Measurements from ENCODE around the gene MSRB3. TPM values are rescaled to one million over a fixed set of nuclear protein-coding genes. Genes with fewer than 3 reads are reported as not detected.

Gene MSRB3
- total RNA-seq: 100 to 1,000 TPM; 125 to 210 (median 131) TPM
- 59.7 TPM for polyA plus RNA-seq
- long read RNA-seq, donor 1, full-length matches to known transcripts: 560 of 614 reads
- long read RNA-seq, donor 1, partial matches to known transcripts: 28 of 614 reads
- long read RNA-seq, donor 1, other reads (novel, unspliced or antisense): 26 of 614 reads
- long read RNA-seq, donor 2, full-length matches to known transcripts: 154 of 187 reads
- long read RNA-seq, donor 2, partial matches to known transcripts: 6 of 187 reads
- long read RNA-seq, donor 2, other reads (novel, unspliced or antisense): 27 of 187 reads
- long read RNA-seq, donor 3, full-length matches to known transcripts: 1,317 of 1,517 reads
- long read RNA-seq, donor 3, partial matches to known transcripts: 109 of 1,517 reads
- long read RNA-seq, donor 3, other reads (novel, unspliced or antisense): 91 of 1,517 reads
- long read RNA-seq, donor 4, full-length matches to known transcripts: 202 of 230 reads
- long read RNA-seq, donor 4, partial matches to known transcripts: 5 of 230 reads
- long read RNA-seq, donor 4, other reads (novel, unspliced or antisense): 23 of 230 reads

DNA sequence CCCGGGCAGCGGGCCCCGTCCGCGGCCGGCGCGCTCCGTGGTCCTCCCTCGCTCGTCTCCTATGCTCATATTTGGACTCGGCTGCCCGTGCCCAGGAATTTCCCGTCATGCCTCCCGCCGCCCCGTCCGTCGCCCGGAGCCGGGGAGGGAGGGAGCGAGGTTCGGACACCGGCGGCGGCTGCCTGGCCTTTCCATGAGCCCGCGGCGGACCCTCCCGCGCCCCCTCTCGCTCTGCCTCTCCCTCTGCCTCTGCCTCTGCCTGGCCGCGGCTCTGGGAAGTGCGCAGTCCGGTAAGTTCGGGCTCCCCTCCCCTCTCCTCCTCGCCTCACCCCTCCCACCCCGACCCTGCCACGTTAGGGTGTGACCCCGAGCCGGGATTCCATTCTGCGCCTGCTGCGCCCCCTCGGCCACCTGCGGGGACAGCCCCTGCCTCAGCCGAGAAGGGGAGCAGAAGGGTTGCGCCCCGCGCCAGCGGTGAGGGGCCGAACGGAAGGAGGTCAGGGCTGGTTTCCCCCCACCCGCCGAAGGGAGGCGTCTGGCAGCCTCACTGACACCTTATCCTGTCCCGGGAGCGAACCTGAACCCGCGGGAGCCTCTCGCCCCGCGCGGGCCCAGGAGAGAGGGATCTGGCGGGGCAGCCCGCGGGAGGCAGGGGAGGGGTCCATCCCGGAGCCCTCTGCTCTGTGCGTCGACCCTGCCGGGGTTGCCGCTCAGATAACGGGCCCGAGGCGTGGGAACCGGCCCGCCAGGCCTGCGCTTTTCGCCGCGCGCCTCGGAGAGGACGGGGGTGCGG lies at the start of gene MSRB3:
TSS of gene MSRB3 (plus strand) at position 108 of the 793 bp plus-strand sequence. CDS start 29,897 bp downstream, outside the sequence.
- DNase-seq (peak; percentile 81 to 93 (median 92)), ATAC-seq (peak; percentile 96 to 97)
- WGBS: under 1% methylated on average over 85 of the region's 85 CpGs
- Histone ChIP-seq H3K9me3 (ENCODE audit: control insufficient read depth, low read length) (no peaks in the 10 kb centered on the region), H3K4me3 (ENCODE audit: low read length) (peak within 1 kb of the TSS; percentile 70), H3K4me1 (ENCODE audit: control insufficient read depth, insufficient read depth, low read length) (no peaks in the 10 kb centered on the region), H3K27me3 (ENCODE audit: control insufficient read depth, insufficient read depth) (no peaks in the 10 kb centered on the region), H3K27ac (ENCODE audit: low read length) (peak within 1 kb of the TSS; percentile 72)
- intact Hi-C loops (cut with DNase I): no loop called here

DNA sequence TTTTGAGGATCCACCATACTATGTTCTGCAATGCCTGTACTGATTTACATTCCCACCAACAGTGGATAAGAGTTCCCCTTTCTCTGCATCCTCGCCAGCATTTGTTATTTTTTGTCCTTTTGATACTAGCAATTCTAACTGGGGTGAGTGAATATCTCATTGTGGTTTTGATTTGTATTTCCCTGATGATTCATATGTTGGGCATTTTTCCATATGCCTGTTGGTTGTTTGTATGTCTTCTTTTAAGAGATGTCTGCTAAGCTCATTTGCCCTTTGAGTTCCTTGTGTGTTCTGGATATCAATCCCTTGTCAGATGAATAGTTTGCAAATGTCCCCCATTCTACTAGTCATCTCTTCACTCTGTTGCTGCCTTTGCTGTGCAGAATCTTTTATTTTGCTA lies 49.0 kb upstream of the MSRB3 start:
- intact Hi-C loops (cut with DNase I): no loop called here
- no peak overlapping the region for H3K4me3 ChIP-seq (ENCODE audit: low read length)
- no peaks in the 10 kb centered on the region for H3K27me3 ChIP-seq (ENCODE audit: control insufficient read depth, insufficient read depth)
- no peaks in the 10 kb centered on the region for H3K9me3 ChIP-seq (ENCODE audit: control insufficient read depth, low read length)
- DNase-seq: no peak
- H3K27ac ChIP-seq (ENCODE audit: low read length): no peak overlapping the region
- H3K4me1 ChIP-seq (ENCODE audit: control insufficient read depth, insufficient read depth, low read length): no peaks in the 10 kb centered on the region
- ATAC-seq: no peak
- WGBS: 89% methylated on average over 1 of the region's 1 CpG

DNA sequence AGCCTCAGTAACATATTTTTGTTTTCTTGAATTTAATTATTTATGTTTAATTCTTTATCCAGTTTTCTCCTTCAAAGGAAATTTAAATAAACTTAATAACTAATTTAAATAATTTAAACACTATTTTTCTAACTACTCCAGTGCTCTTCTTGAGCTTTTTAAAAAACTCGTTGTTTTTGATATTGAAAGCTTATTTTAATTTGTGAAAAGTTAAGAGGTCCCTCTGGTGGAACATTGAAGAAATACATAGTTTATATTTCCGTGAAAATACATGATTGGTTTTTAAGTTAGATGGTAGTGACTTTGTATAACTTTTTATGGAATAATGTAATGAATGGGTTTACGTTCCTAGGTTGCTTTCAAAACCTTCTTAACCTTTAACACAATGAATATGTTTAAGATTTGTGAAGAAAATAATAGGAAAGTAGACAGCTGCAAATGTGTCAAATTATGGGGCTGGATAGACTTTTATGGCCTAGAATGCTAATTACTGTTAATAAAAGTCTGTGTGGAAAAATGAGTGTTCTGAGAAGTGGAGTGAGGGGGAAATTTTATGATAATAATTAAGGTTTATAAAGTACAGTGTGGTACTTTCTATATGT lies 45.9 kb upstream of the MSRB3 start:
- no peak for ATAC-seq
- Histone ChIP-seq H3K4me3 (ENCODE audit: low read length) (no peak overlapping the region), H3K4me1 (ENCODE audit: control insufficient read depth, insufficient read depth, low read length) (no peaks in the 10 kb centered on the region), H3K9me3 (ENCODE audit: control insufficient read depth, low read length) (no peaks in the 10 kb centered on the region), H3K27ac (ENCODE audit: low read length) (no peak overlapping the region), H3K27me3 (ENCODE audit: control insufficient read depth, insufficient read depth) (no peaks in the 10 kb centered on the region)
- intact Hi-C loops (cut with DNase I): loop anchor here in 3 of 4 donors (5.0 to 10.0 kb wide), 2 partner anchors 338 to 340 kb away; no protein-coding TSS in a partner anchor
- no peak for DNase-seq
- WGBS: 15% methylated on average over 3 of the region's 3 CpGs

DNA sequence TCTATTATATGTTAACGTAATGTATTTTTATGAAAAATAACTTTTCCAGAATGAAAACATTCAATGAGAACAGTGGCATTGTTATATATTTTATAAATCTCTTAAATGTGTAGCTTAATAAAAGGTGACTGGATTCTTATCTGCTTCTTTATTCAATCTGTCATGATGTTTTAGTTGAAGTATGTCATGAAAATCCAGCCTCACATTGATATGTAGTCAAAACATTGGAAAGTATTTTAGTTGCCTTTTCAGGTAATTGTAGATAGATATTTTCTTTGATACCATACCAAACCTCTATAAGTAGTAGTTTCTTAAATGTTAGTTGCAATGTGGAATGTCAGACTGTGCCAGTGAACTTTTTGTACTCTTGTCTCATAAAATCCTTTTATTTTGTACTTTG lies 41.3 kb upstream of the MSRB3 start:
- intact Hi-C loops (cut with DNase I): loop anchor here in 1 of 4 donors (10.0 kb wide), 1 partner anchor 342 kb away; no protein-coding TSS in a partner anchor

DNA sequence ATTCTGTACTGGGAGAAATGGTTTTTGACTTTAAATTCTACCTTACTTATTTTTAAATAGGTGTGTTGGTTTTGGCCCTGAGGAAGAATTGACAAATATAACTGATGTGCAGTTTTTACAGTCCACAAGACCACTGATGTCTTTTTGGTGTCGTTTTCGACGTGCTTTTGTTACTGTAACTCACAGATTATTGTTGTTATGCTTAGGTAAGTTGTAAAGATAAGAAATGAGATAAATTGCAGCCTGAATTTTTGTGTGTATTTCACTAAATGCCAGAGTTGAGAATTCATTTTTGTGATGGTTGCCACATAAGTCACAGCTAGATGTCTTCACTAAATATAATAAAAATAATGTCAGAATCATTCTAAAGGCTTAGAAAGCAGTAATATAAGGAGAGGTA lies 39.9 kb upstream of the MSRB3 start:
- Histone ChIP-seq H3K27ac (ENCODE audit: low read length) (no peak overlapping the region), H3K9me3 (ENCODE audit: control insufficient read depth, low read length) (no peaks in the 10 kb centered on the region), H3K4me1 (ENCODE audit: control insufficient read depth, insufficient read depth, low read length) (no peaks in the 10 kb centered on the region), H3K4me3 (ENCODE audit: low read length) (no peak overlapping the region), H3K27me3 (ENCODE audit: control insufficient read depth, insufficient read depth) (no peaks in the 10 kb centered on the region)
- 87% methylated on average over 3 of the region's 3 CpGs for WGBS
- intact Hi-C loops (cut with DNase I): loop anchor here in 1 of 4 donors (10.0 kb wide), 1 partner anchor 344 kb away; no protein-coding TSS in a partner anchor
- no peak for DNase-seq
- ATAC-seq: no peak

More for the DNA sequence above, 41.3 kb upstream of the MSRB3 start:
- no peaks in the 10 kb centered on the region for H3K9me3 ChIP-seq (ENCODE audit: control insufficient read depth, low read length)
- no peak overlapping the region for H3K4me3 ChIP-seq (ENCODE audit: low read length)
- no peaks in the 10 kb centered on the region for H3K27me3 ChIP-seq (ENCODE audit: control insufficient read depth, insufficient read depth)
- H3K27ac ChIP-seq (ENCODE audit: low read length): no peak overlapping the region
- no peak for DNase-seq
- WGBS: 95% methylated on average over 1 of the region's 1 CpG
- no peaks in the 10 kb centered on the region for H3K4me1 ChIP-seq (ENCODE audit: control insufficient read depth, insufficient read depth, low read length)
- no peak for ATAC-seq

DNA sequence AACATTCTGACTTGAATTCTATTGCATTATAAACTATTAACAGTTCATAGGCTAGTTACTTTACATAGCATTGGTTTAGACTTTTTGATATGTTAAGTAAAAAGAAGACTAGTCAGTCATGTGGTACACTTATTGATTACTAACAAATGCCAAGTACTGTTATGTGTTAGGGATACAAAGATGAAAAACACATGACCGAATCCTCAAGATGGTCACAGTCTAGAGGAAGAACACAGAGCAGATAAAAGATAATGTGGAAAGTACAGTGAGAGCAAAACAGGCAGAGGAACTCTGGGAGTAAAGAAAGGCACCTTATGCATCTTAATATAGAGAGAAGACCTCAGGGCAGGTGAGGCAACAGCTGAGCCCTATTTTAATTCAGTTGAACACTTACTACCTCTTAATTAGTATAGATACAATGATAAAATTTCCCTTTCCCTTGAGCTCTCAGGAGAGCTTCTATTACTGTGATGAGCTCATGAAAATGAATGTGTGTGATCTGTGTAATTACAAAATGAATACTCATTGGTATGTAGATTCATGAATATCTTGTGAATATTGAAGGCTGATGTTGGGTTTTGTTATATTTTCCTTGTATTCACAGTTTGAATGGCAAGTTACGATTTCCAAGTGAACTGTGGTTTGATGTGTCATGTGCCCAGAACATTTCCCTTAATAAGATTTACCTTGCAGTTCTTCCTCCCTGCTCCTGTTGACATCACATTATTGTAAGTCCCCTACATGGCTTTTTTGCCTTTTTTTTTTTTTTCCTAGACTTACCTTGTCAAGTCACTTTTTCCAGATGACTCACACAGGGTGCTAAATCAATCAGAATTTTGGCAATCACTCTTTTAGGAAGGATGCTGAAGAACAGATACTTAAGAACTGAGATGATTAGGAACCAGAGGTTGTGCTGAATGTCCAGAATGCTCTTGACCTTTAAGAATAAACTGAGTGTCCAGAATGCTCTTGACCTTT lies 29.5 kb upstream of the MSRB3 start:
- H3K27me3 ChIP-seq (ENCODE audit: control insufficient read depth, insufficient read depth): no peaks in the 10 kb centered on the region
- no peak for DNase-seq
- no peak overlapping the region for H3K4me3 ChIP-seq (ENCODE audit: low read length)
- H3K27ac ChIP-seq (ENCODE audit: low read length): no peak overlapping the region
- H3K4me1 ChIP-seq (ENCODE audit: control insufficient read depth, insufficient read depth, low read length): no peaks in the 10 kb centered on the region
- intact Hi-C loops (cut with DNase I): no loop called here
- 96% methylated on average over 2 of the region's 2 CpGs for WGBS
- no peak for ATAC-seq
- H3K9me3 ChIP-seq (ENCODE audit: control insufficient read depth, low read length): no peaks in the 10 kb centered on the region

DNA sequence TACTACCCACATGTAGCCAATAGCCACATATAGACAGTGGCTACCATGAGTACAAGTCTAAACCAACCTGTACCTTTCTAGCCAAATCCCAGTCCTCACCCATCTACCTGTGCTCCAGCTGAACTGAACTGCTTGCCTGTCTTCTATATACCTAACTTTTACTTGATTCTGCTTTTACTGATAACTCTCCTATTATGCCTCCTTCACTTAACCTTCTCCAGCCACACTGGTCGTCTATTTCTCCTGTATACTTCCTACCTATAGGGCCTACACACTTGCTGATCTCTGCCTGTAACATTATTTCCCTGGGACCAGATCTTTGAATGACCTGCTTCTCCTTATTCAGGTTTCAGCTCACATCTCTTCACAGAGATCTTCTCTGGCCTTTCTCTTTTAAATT lies 26.0 kb upstream of the MSRB3 start:
- Histone ChIP-seq H3K27me3 (ENCODE audit: control insufficient read depth, insufficient read depth) (no peaks in the 10 kb centered on the region), H3K9me3 (ENCODE audit: control insufficient read depth, low read length) (no peaks in the 10 kb centered on the region), H3K4me1 (ENCODE audit: control insufficient read depth, insufficient read depth, low read length) (no peaks in the 10 kb centered on the region), H3K27ac (ENCODE audit: low read length) (no peak overlapping the region), H3K4me3 (ENCODE audit: low read length) (no peak overlapping the region)
- DNase-seq: no peak
- intact Hi-C loops (cut with DNase I): no loop called here
- WGBS: 76% methylated on average over 1 of the region's 1 CpG
- ATAC-seq: no peak

DNA sequence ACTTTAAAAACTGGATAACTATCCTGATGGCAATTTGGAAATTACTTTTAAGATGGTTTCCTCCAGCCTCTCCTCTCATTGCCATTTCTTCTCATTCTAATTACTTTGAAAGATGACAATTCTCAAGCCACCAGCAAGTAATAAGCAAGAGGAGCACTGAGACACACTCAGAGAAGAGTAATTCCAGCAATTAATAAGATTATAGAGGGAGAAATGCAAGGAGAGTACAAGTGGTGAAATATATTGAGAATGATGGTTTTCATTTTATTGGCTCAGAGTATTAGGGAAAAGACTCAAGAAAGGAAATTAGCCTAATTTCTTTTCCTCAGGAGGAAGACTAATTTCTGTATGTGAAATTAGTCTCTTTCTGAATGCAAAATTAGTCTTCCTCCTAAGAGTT lies 20.5 kb upstream of the MSRB3 start:
- Histone ChIP-seq H3K9me3 (ENCODE audit: control insufficient read depth, low read length) (no peaks in the 10 kb centered on the region), H3K27me3 (ENCODE audit: control insufficient read depth, insufficient read depth) (no peaks in the 10 kb centered on the region), H3K4me1 (ENCODE audit: control insufficient read depth, insufficient read depth, low read length) (no peaks in the 10 kb centered on the region), H3K27ac (ENCODE audit: low read length) (no peak overlapping the region), H3K4me3 (ENCODE audit: low read length) (no peak overlapping the region)
- ATAC-seq (no peak), DNase-seq (no peak)
- intact Hi-C loops (cut with DNase I): no loop called here

DNA sequence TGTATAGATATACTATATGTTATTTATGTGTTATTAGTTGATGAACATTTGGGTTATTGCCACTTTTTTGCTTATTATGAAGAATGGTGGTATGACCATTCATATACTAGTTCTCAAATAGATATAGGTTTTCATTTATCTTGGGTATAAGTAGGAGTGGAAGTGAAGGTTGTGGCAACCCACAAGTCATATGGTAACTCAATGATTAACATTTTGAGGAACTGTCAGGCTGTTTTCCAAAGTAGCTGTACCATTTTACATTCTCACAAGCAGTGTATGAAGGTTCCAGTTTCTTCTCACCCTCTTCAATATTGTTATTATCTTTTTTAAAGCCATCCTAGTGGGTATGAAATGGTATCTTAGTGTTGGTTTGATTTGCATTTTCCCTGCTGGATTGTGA lies 19.0 kb upstream of the MSRB3 start:
- Histone ChIP-seq H3K27me3 (ENCODE audit: control insufficient read depth, insufficient read depth) (no peaks in the 10 kb centered on the region), H3K27ac (ENCODE audit: low read length) (no peak overlapping the region), H3K9me3 (ENCODE audit: control insufficient read depth, low read length) (no peaks in the 10 kb centered on the region), H3K4me3 (ENCODE audit: low read length) (no peak overlapping the region), H3K4me1 (ENCODE audit: control insufficient read depth, insufficient read depth, low read length) (no peaks in the 10 kb centered on the region)
- DNase-seq (no peak), ATAC-seq (no peak)
- intact Hi-C loops (cut with DNase I): no loop called here

DNA sequence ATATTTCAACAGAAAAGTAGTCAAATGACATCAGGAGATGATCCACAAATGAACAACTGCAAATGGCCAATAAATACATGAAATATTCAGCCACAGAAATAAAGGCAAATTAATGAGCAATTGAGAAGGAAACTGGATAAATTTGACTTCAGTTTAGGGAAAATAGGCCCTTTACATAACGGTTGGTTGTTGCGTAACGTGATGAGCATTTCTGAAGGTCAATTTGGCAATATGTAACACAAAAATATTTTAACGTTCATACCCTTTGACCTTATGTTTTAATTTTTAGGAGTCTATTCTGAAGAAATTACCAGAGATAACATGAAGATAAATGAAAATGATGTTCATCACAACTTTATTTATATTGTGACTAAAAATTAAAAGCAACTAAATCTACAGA lies 14.7 kb upstream of the MSRB3 start:
- no peak for DNase-seq
- WGBS: 81% methylated on average over 4 of the region's 4 CpGs

More for the DNA sequence above, 14.7 kb upstream of the MSRB3 start:
- no peak overlapping the region for H3K4me3 ChIP-seq (ENCODE audit: low read length)
- H3K27me3 ChIP-seq (ENCODE audit: control insufficient read depth, insufficient read depth): no peaks in the 10 kb centered on the region
- no peaks in the 10 kb centered on the region for H3K4me1 ChIP-seq (ENCODE audit: control insufficient read depth, insufficient read depth, low read length)
- no peak for ATAC-seq
- no peaks in the 10 kb centered on the region for H3K9me3 ChIP-seq (ENCODE audit: control insufficient read depth, low read length)
- H3K27ac ChIP-seq (ENCODE audit: low read length): no peak overlapping the region
- intact Hi-C loops (cut with DNase I): no loop called here
